ENCODE measurements around the gene LUC7L.

LUC7L gene

GRCh38 chr16:229731-230281 lies 557 bp upstream of the LUC7L start:
- Histone ChIP-seq H3K4me2 (ENCODE audit: low read length) (peak overlapping the region; percentile 70), H4K20me1 (ENCODE audit: control insufficient read depth, insufficient read depth, low read depth, low read length) (peaks cover 23% of the 10 kb centered on the region), H3K27ac (ENCODE audit: low read depth, low read length) (no peak overlapping the region), H3F3A (ENCODE audit: control insufficient read depth, insufficient read depth) (peaks cover 6% of the 10 kb centered on the region), H3K4me1 (ENCODE audit: control insufficient read depth, low read length) (peaks cover 29% of the 10 kb centered on the region), H3K36me3 (ENCODE audit: control insufficient read depth, low read length) (peaks cover 37% of the 10 kb centered on the region), H3K4me3 (ENCODE audit: low read length) (peak overlapping the region; percentile 94), H3K27me3 (ENCODE audit: control insufficient read depth, low read length) (no peaks in the 10 kb centered on the region), H3K9me2 (replicated peaks; ENCODE audit: control insufficient read depth, low read length) (no peaks in the 10 kb centered on the region), H3K9me3 (ENCODE audit: control insufficient read depth, insufficient read depth, low read length) (no peaks in the 10 kb centered on the region), H3K79me2 (ENCODE audit: control insufficient read depth, low read length) (peaks cover 42% of the 10 kb centered on the region)
- TF ChIP-seq CTCF (IDR thresholded peaks at IDR 0.05; ENCODE audit: low read depth, low read length, poor library complexity, severe bottlenecking) (no peak), EZH2phosphoT487 (IDR thresholded peaks at IDR 0.05; ENCODE audit: borderline replicate concordance, low read length) (no peak)

- H3K27ac ChIP-seq (ENCODE audit: low read depth, low read length): peak overlapping the region; percentile 49
- TF ChIP-seq EZH2phosphoT487 (IDR thresholded peaks at IDR 0.05; ENCODE audit: borderline replicate concordance, low read length): no peak
- no peak for TF ChIP-seq CTCF (IDR thresholded peaks at IDR 0.05; ENCODE audit: low read depth, low read length, poor library complexity, severe bottlenecking)
- H3K9me3 ChIP-seq (ENCODE audit: control insufficient read depth, insufficient read depth, low read length): no peaks in the 10 kb centered on the region
- no peaks in the 10 kb centered on the region for H3K9me2 ChIP-seq (replicated peaks; ENCODE audit: control insufficient read depth, low read length)
- H3K4me1 ChIP-seq (ENCODE audit: control insufficient read depth, low read length): peaks cover 22% of the 10 kb centered on the region
- peak overlapping the region; percentile 70 for H3K4me2 ChIP-seq (ENCODE audit: low read length)
- peak overlapping the region; percentile 94 for H3K4me3 ChIP-seq (ENCODE audit: low read length)
- H3K36me3 ChIP-seq (ENCODE audit: control insufficient read depth, low read length): peaks cover 49% of the 10 kb centered on the region
- peaks cover 55% of the 10 kb centered on the region for H3K79me2 ChIP-seq (ENCODE audit: control insufficient read depth, low read length)
- no peaks in the 10 kb centered on the region for H3K27me3 ChIP-seq (ENCODE audit: control insufficient read depth, low read length)
- peaks cover 6% of the 10 kb centered on the region for H3F3A ChIP-seq (ENCODE audit: control insufficient read depth, insufficient read depth)
- peaks cover 23% of the 10 kb centered on the region for H4K20me1 ChIP-seq (ENCODE audit: control insufficient read depth, insufficient read depth, low read depth, low read length)
Measured at GRCh38 chr16:228151-228851, 948 bp downstream of the LUC7L start.

GRCh38 chr16:220021-220420 lies 9.2 kb downstream of the LUC7L start:
- Histone ChIP-seq H3F3A (ENCODE audit: control insufficient read depth, insufficient read depth) (no peaks in the 10 kb centered on the region; the same call in 1 of the 2 replicates), H3K79me2 (ENCODE audit: control insufficient read depth, low read length) (peaks cover 83% of the 10 kb centered on the region), H3K27ac (ENCODE audit: low read depth, low read length) (no peak overlapping the region), H3K9me2 (replicated peaks; ENCODE audit: control insufficient read depth, low read length) (no peaks in the 10 kb centered on the region), H3K9me3 (ENCODE audit: control insufficient read depth, insufficient read depth, low read length) (no peaks in the 10 kb centered on the region), H4K20me1 (ENCODE audit: control insufficient read depth, insufficient read depth, low read depth, low read length) (no peaks in the 10 kb centered on the region), H3K27me3 (ENCODE audit: control insufficient read depth, low read length) (no peaks in the 10 kb centered on the region), H3K36me3 (ENCODE audit: control insufficient read depth, low read length) (peaks cover 78% of the 10 kb centered on the region), H3K4me3 (ENCODE audit: low read length) (no peak overlapping the region), H3K4me1 (ENCODE audit: control insufficient read depth, low read length) (no peaks in the 10 kb centered on the region), H3K4me2 (ENCODE audit: low read length) (no peak overlapping the region)
- TF ChIP-seq CTCF (IDR thresholded peaks at IDR 0.05; ENCODE audit: low read depth, low read length, poor library complexity, severe bottlenecking) (no peak), EZH2phosphoT487 (IDR thresholded peaks at IDR 0.05; ENCODE audit: borderline replicate concordance, low read length) (no peak)

Measured in DOHH2 (cell line).